HepG2 (cell line): ENCODE measurements around the gene LSM12. TPM values are rescaled to one million over a fixed set of nuclear protein-coding genes. Genes with fewer than 3 reads are reported as not detected.

Experiments used
- FOXK1 ChIP-seq: sonication (generic); formaldehyde crosslinking; IDR thresholded peaks from 2 replicates; pipeline ENCODE4 v1.4.0; 2020; ENCODE audit warnings: low read depth, missing genetic modification reagents, borderline replicate concordance
- LCORL ChIP-seq, 2 experiments: fragments of 450-650 bp in 1 of 2; sonication (generic) in 1 of 2; formaldehyde crosslinking in 1 of 2; IDR thresholded peaks; 2 replicates each; pipeline versions ENCODE4 v1.5.0 to v1.6.1; 2017 to 2020; ENCODE audit warnings: antibody characterized with exemption in 1 of 2, missing genetic modification reagents in 1 of 2
- MIXL1 ChIP-seq: IDR thresholded peaks from 2 replicates; pipeline ENCODE4 v1.6.1; 2016
- MLX ChIP-seq: IDR thresholded peaks from 2 replicates; pipeline ENCODE4 v1.6.1; 2016
- MTA3 ChIP-seq: sonication (generic); formaldehyde crosslinking; IDR thresholded peaks from 2 replicates; pipeline ENCODE4 v1.4.0; 2020; ENCODE audit warnings: missing genetic modification reagents
- NFAT5 ChIP-seq: sonication (generic); formaldehyde crosslinking; IDR thresholded peaks from 2 replicates; pipeline ENCODE4 v1.4.0; 2020; ENCODE audit warnings: missing genetic modification reagents
- NFRKB ChIP-seq: fragments of 450-650 bp; IDR thresholded peaks from 2 replicates; pipeline ENCODE4 v1.6.1; 2017
- NKX3-1 ChIP-seq: sonication (generic); formaldehyde crosslinking; IDR thresholded peaks from 2 replicates; pipeline ENCODE4 v1.5.0; 2020; ENCODE audit warnings: missing genetic modification reagents
- PCBP2 ChIP-seq: fragments of 200-400 bp; formaldehyde crosslinking; optimal IDR thresholded peaks from 2 replicates; pipeline ENCODE3; 2018; ENCODE audit warnings: low read length, low read depth; ENCODE audit not compliant: poor library complexity, severe bottlenecking
- SALL1 ChIP-seq: sonication (generic); formaldehyde crosslinking; IDR thresholded peaks from 2 replicates; pipeline ENCODE4 v1.8.0; 2022; ENCODE audit warnings: mild to moderate bottlenecking, missing genetic modification reagents
- SKI ChIP-seq: fragments of 450-650 bp; IDR thresholded peaks from one replicate; pipeline ENCODE4 v1.6.1; 2018; ENCODE audit warnings: mild to moderate bottlenecking; ENCODE audit not compliant: partially characterized antibody
- SMC3 ChIP-seq: IDR thresholded peaks from 2 replicates; pipeline ENCODE4 v1.6.1; 2011; ENCODE audit warnings: low read length, improper control_type of control experiment
- SOX6 ChIP-seq, 2 experiments: fragments of 450-650 bp in 1 of 2; sonication (generic) in 1 of 2; formaldehyde crosslinking in 1 of 2; IDR thresholded peaks; 2 replicates each; pipeline versions ENCODE4 v1.4.0 to v1.6.1; 2017 to 2020; ENCODE audit warnings: antibody characterized with exemption in 1 of 2, mild to moderate bottlenecking in 1 of 2, missing genetic modification reagents in 1 of 2
- SSRP1 ChIP-seq: IDR thresholded peaks from 2 replicates; pipeline ENCODE4 v1.6.1; 2016; ENCODE audit warnings: control low read depth
- ZNF510 ChIP-seq: sonication (generic); formaldehyde crosslinking; IDR thresholded peaks from 2 replicates; pipeline ENCODE4 v1.4.0; 2020; ENCODE audit warnings: low read depth, mild to moderate bottlenecking, missing genetic modification reagents
- ZNF550 ChIP-seq: sonication (generic); formaldehyde crosslinking; IDR thresholded peaks from 2 replicates; pipeline ENCODE4 v1.4.0; 2020; ENCODE audit warnings: mild to moderate bottlenecking, missing genetic modification reagents, borderline replicate concordance
- ZNF639 ChIP-seq: conservative IDR thresholded peaks from 2 replicates; pipeline ENCODE4 v1.6.1; 2018; ENCODE audit warnings: missing genetic modification reagents
- ZNF746 ChIP-seq: sonication (generic); formaldehyde crosslinking; IDR thresholded peaks from 2 replicates; pipeline ENCODE4 v1.8.0; 2022; ENCODE audit warnings: mild to moderate bottlenecking, missing genetic modification reagents
- ZSCAN9 ChIP-seq: IDR thresholded peaks from 2 replicates; pipeline ENCODE4 v1.6.1; 2016; ENCODE audit warnings: borderline replicate concordance
- polyA plus RNA-seq, 8 experiments: library from polyadenylated mRNA; depleted of rRNA in 3 of 8; stranded (reverse) in 7 of 8; unstranded in 1 of 8; fragments of >200 nt; fragmentation: Illumina TruSeq in 4 of 8; extraction: Trizol in 4 of 8; gene quantifications; 2 replicates each; pipeline versions ENCODE4 v1.2.1 to v1.2.3, GENCODE V29; 2011 to 2016; ENCODE audit warnings: low read depth in 4 of 8, missing spikeins in 1 of 8, mixed read lengths in 1 of 8; ENCODE audit not compliant: insufficient read depth in 1 of 8
- total RNA-seq, 5 experiments: library from RNA; depleted of rRNA; stranded (reverse); fragments of >200 nt; fragmentation: Illumina TruSeq; extraction: Trizol; gene quantifications; 2 replicates each; pipeline ENCODE4 v1.2.3, GENCODE V29; 2016; ENCODE audit warnings: low read depth in 1 of 5
- TF ChIP-seq, protein P1 (sequence below): sonication (generic); formaldehyde crosslinking; conservative IDR thresholded peaks from 2 replicates; pipeline ENCODE4 v1.4.0; 2020; ENCODE audit warnings: missing genetic modification reagents
- TF ChIP-seq, protein P2 (sequence below): sonication (generic); formaldehyde crosslinking; IDR thresholded peaks from 2 replicates; pipeline ENCODE4 v1.4.0; 2020; ENCODE audit warnings: mild to moderate bottlenecking, missing genetic modification reagents

Gene LSM12
- total and polyA plus RNA-seq, 2 of the 13 experiments (the other 11 are each of a cell fraction or from before 2014, with no cell fraction given) = 52.8 to 55.7 TPM

DNA sequence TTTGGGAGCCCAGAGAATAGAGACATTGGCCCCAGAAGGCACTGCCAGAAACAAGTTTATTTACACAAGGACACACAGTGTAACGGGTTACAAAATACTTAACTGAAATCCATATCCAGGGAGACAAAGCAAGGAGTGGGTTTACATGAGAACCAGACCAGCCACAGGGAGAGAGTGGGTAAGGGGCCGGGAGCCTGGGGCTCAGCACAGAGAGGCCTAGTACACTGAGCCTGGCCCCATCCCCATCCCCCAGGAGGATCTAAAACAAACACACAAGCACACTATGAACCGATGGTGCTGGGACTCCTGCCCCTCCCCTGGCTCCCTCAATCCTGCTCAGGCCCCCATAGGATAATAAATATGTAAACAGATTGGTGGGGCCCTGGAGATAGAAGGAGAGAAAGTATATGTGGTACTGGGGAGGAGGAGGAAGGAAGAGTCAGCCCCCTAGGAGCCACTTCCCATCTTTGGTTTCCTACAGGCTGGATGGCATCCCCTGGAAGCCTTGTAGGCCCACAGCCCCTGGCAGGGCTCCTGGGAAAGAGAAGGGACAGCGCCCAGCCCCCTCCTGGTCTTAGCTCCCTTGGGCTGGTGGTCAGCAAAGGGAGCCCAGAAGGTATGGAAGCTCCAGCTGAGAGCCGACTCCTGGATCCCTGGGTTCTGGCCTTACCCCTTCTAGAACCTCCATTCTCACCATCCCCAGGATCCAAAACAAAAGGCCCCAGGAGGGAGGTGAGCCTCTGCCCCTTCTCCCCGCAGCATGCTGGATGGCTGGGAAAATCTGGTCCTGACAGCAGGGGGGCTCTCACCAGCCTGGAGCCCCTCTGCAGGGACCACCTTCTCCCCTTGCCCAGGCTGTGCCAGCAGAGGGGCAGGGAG is 10.5 kb upstream of the LSM12 start (continued):
- TF ChIP-seq, protein P1, sequence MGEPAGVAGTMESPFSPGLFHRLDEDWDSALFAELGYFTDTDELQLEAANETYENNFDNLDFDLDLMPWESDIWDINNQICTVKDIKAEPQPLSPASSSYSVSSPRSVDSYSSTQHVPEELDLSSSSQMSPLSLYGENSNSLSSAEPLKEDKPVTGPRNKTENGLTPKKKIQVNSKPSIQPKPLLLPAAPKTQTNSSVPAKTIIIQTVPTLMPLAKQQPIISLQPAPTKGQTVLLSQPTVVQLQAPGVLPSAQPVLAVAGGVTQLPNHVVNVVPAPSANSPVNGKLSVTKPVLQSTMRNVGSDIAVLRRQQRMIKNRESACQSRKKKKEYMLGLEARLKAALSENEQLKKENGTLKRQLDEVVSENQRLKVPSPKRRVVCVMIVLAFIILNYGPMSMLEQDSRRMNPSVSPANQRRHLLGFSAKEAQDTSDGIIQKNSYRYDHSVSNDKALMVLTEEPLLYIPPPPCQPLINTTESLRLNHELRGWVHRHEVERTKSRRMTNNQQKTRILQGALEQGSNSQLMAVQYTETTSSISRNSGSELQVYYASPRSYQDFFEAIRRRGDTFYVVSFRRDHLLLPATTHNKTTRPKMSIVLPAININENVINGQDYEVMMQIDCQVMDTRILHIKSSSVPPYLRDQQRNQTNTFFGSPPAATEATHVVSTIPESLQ (CRISPR knock-in tag) = no peak
- TF ChIP-seq MLX (CRISPR knock-in tag) (no peak), ZNF550 (CRISPR knock-in tag) (no peak), SMC3 (no peak), FOXK1 (CRISPR knock-in tag) (no peak), ZNF746 (no peak), PCBP2 (no peak), ZNF510 (CRISPR knock-in tag) (no peak), ZSCAN9 (CRISPR knock-in tag) (no peak), SALL1 (CRISPR knock-in tag) (peak; percentile 71), SKI (no peak), ZNF639 (CRISPR knock-in tag) (no peak), MIXL1 (peak; percentile 47; the same call in 1 of the 2 replicates), NFAT5 (CRISPR knock-in tag) (no peak), MTA3 (CRISPR knock-in tag) (no peak), NKX3-1 (no peak), SSRP1 (CRISPR knock-in tag) (no peak), SOX6 (IDR thresholded peaks at IDR 0.05) (no peak), SOX6 (CRISPR knock-in tag; IDR thresholded peaks at IDR 0.05) (no peak), LCORL (IDR thresholded peaks at IDR 0.05) (no peak), LCORL (CRISPR knock-in tag; IDR thresholded peaks at IDR 0.05) (0 out of 2 replicates have a peak, but pooled peaks have one; percentile 27), NFRKB (no peak)
- TF ChIP-seq, protein P2, sequence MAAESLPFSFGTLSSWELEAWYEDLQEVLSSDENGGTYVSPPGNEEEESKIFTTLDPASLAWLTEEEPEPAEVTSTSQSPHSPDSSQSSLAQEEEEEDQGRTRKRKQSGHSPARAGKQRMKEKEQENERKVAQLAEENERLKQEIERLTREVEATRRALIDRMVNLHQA = no peak
